DOHH2 (cell line): ENCODE data around the gene GNPDA1.

ENCODE experiments used
- H3F3A ChIP-seq: fragments of 200-600 bp; sonication (generic), shearing (Covaris generic); 2 replicates; pipeline ENCODE4 v1.6.0; 2016; ENCODE audit warnings: antibody characterized with exemption, mild to moderate bottlenecking; ENCODE audit not compliant: control insufficient read depth, insufficient read depth
- H3K27ac ChIP-seq: fragments of 200-600 bp; sonication (generic); 2 replicates; pipeline ENCODE4 v1.5.1; 2014; ENCODE audit warnings: low read depth, mild to moderate bottlenecking, low read length, moderate library complexity
- H3K27me3 ChIP-seq: fragments of 200-600 bp; sonication (generic); 2 replicates; pipeline ENCODE4 v1.6.1; 2014; ENCODE audit warnings: mild to moderate bottlenecking, low read length, mixed read lengths; ENCODE audit not compliant: control insufficient read depth
- H3K36me3 ChIP-seq: fragments of 200-600 bp; sonication (generic); 2 replicates; pipeline ENCODE4 v1.6.1; 2014; ENCODE audit warnings: mild to moderate bottlenecking, low read length, moderate library complexity, mixed read lengths; ENCODE audit not compliant: control insufficient read depth
- H3K4me1 ChIP-seq: fragments of 200-600 bp; sonication (generic); 2 replicates; pipeline ENCODE4 v1.6.1; 2014; ENCODE audit warnings: mild to moderate bottlenecking, low read length, mixed read lengths; ENCODE audit not compliant: control insufficient read depth
- H3K4me2 ChIP-seq: fragments of 200-600 bp; sonication (generic); 2 replicates; pipeline ENCODE4 v1.6.0; 2014; ENCODE audit warnings: mild to moderate bottlenecking, low read length, moderate library complexity
- H3K4me3 ChIP-seq: fragments of 200-600 bp; sonication (generic); 2 replicates; pipeline ENCODE4 v1.5.1; 2014; ENCODE audit warnings: mild to moderate bottlenecking, low read length, mixed read lengths
- H3K79me2 ChIP-seq: fragments of 200-600 bp; sonication (generic); 2 replicates; pipeline ENCODE4 v1.6.1; 2014; ENCODE audit warnings: mild to moderate bottlenecking, low read length, mixed read lengths; ENCODE audit not compliant: control insufficient read depth
- H3K9me2 ChIP-seq: fragments of 200-600 bp; sonication (generic); replicated peaks from 2 replicates; pipeline ENCODE4 v1.6.1; 2014; ENCODE audit warnings: mild to moderate bottlenecking, low read length, mixed read lengths; ENCODE audit not compliant: control insufficient read depth
- H3K9me3 ChIP-seq: fragments of 200-600 bp; sonication (generic); 2 replicates; pipeline ENCODE4 v1.6.1; 2014; ENCODE audit warnings: antibody characterized with exemption, low read length, mixed read lengths; ENCODE audit not compliant: control insufficient read depth, insufficient read depth
- H4K20me1 ChIP-seq: fragments of 200-600 bp; sonication (generic); 2 replicates; pipeline ENCODE4 v1.6.0; 2014; ENCODE audit warnings: low read depth, mild to moderate bottlenecking, antibody characterized with exemption, low read length, moderate library complexity; ENCODE audit not compliant: control insufficient read depth, insufficient read depth
- EZH2phosphoT487 ChIP-seq: fragments of 200-600 bp; sonication (generic); IDR thresholded peaks from 2 replicates; pipeline ENCODE4 v1.6.1; 2017; ENCODE audit warnings: borderline replicate concordance, mild to moderate bottlenecking, antibody characterized with exemption, low read length, moderate library complexity, mixed read lengths
- TF ChIP-seq, protein P1 (sequence below): fragments of 200-600 bp; sonication (generic); IDR thresholded peaks from one replicate; pipeline ENCODE4 v1.5.1; 2014; ENCODE audit warnings: antibody characterized with exemption, mild to moderate bottlenecking, low read depth, low read length; ENCODE audit not compliant: poor library complexity, severe bottlenecking

Gene GNPDA1

DNA sequence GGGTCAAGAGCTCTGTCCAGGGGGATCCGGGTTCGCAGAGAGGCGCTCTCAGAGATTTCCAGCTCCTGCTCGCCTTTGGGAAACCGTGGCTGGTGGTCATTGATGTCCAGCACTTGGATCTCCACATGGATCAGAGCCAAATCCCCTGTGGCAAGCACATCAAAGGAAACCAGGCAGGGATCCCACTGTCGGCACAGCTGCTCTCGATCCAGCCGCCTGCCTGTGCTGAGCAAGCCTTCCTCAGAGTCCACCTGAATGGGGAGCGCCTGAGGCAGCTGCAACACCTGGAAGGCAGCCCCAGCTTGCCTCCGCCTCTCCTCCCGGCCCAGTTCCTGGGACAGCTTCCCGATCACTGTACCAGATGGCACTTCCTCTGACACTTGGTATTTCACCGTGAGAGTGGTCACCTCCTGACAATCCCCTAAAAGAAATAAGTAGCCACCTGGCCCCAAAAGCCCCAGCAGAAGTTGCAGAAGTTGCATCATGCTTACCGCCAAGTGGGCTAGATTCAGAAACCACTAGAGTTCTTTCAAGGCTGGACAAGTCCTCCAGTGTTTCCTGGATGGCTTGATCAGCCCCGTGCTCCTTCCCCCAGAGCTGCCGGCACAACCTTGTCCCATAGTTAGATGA, 55.3 kb downstream of the GNPDA1 start:
- Histone ChIP-seq H3F3A (no peaks in the 10 kb centered on the region), H3K27ac (no peak overlapping the region), H3K4me3 (no peak overlapping the region), H3K27me3 (peaks cover 8% of the 10 kb centered on the region; the same call in 1 of the 2 replicates), H3K9me3 (no peaks in the 10 kb centered on the region), H4K20me1 (no peaks in the 10 kb centered on the region), H3K36me3 (no peaks in the 10 kb centered on the region), H3K4me2 (no peak overlapping the region), H3K4me1 (peaks cover 28% of the 10 kb centered on the region), H3K9me2 (no peaks in the 10 kb centered on the region), H3K79me2 (no peaks in the 10 kb centered on the region)
- no peak for TF ChIP-seq EZH2phosphoT487
- TF ChIP-seq, protein P1, sequence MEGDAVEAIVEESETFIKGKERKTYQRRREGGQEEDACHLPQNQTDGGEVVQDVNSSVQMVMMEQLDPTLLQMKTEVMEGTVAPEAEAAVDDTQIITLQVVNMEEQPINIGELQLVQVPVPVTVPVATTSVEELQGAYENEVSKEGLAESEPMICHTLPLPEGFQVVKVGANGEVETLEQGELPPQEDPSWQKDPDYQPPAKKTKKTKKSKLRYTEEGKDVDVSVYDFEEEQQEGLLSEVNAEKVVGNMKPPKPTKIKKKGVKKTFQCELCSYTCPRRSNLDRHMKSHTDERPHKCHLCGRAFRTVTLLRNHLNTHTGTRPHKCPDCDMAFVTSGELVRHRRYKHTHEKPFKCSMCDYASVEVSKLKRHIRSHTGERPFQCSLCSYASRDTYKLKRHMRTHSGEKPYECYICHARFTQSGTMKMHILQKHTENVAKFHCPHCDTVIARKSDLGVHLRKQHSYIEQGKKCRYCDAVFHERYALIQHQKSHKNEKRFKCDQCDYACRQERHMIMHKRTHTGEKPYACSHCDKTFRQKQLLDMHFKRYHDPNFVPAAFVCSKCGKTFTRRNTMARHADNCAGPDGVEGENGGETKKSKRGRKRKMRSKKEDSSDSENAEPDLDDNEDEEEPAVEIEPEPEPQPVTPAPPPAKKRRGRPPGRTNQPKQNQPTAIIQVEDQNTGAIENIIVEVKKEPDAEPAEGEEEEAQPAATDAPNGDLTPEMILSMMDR, result no peak

- Histone ChIP-seq H3K4me2 (no peak overlapping the region), H3K27me3 (peaks cover 10% of the 10 kb centered on the region; the same call in 1 of the 2 replicates), H3K9me2 (no peaks in the 10 kb centered on the region), H3K27ac (no peak overlapping the region), H3K4me1 (peaks cover 15% of the 10 kb centered on the region), H3K4me3 (no peak overlapping the region), H3K79me2 (no peaks in the 10 kb centered on the region), H3K36me3 (no peaks in the 10 kb centered on the region), H4K20me1 (0 out of 2 replicates have a peak, but pooled peaks cover 2% of the 10 kb centered on the region), H3K9me3 (no peaks in the 10 kb centered on the region), H3F3A (no peaks in the 10 kb centered on the region)
- TF ChIP-seq, protein P1, result no peak
- no peak for TF ChIP-seq EZH2phosphoT487
Measured at GRCh38 chr5:141954194-141954593, 58.6 kb downstream of the GNPDA1 start.

DNA sequence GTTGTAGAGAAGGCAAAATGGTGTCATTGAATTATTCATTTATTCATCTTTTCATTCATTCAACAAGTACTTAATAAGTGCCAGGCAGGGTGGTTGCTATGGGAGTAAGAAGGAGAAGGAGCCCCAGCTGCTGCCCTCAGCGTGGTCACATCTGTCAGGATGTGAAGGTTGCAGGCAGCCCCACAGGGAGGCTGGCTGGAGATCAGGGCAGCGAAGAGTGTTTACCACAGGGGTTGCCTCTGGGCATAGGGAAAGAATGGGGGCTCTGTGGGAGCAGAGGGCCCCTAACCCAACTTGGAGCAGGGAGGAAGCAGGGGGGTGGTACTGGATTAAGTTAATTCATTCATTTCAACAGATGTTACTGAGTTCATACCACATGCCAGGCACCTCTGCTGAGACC, 60.8 kb downstream of the GNPDA1 start:
- Histone ChIP-seq H3K4me2 (no peak overlapping the region), H3K9me2 (no peaks in the 10 kb centered on the region), H3K9me3 (no peaks in the 10 kb centered on the region), H3K4me3 (no peak overlapping the region), H3K36me3 (no peaks in the 10 kb centered on the region), H3K27ac (no peak overlapping the region), H3F3A (no peaks in the 10 kb centered on the region), H3K27me3 (peaks cover 10% of the 10 kb centered on the region; the same call in 1 of the 2 replicates), H3K79me2 (no peaks in the 10 kb centered on the region), H3K4me1 (0 out of 2 replicates have a peak, but pooled peaks cover 3% of the 10 kb centered on the region), H4K20me1 (0 out of 2 replicates have a peak, but pooled peaks cover 2% of the 10 kb centered on the region)
- TF ChIP-seq, protein P1, result no peak
- no peak for TF ChIP-seq EZH2phosphoT487
